Right ventricle myocardium superior (tissue), 1 donor: Measurements from ENCODE around the gene BCL2L12. TPM values are rescaled to one million over a fixed set of nuclear protein-coding genes. Genes with fewer than 3 reads are reported as not detected.

Source experiments
- ATAC-seq: fragments of 200-7000 bp; cut with Tn5 transposase; one replicate; pipeline ENCODE4 v1.9.1; 2020; ENCODE audit warnings: mild to moderate bottlenecking; ENCODE audit not compliant: poor library complexity
- DNase-seq: peaks from one replicate; pipeline ENCODE4 v3.0.0-alpha.2; 2020
- intact Hi-C: fragments of 100-400 bp; cut with DNase I; formaldehyde crosslinking; loops from one replicate; pipeline ENCODE4 v1.11.2; 2022
- total RNA-seq: library from RNA; stranded (reverse); fragmentation: NEBNext Ultra II Directional; extraction: Animal tissue kit (Norgen Biotek cat#: 25700); gene quantifications from one replicate; pipeline ENCODE4 v1.2.1, GENCODE V29; 2021
- donor health status: DM: no; HTN: yes; CAD: no; lungs with severe emphysema.

BCL2L12 gene
- total RNA-seq, 1 donor from 2014 or later, result 10.8 TPM

DNA sequence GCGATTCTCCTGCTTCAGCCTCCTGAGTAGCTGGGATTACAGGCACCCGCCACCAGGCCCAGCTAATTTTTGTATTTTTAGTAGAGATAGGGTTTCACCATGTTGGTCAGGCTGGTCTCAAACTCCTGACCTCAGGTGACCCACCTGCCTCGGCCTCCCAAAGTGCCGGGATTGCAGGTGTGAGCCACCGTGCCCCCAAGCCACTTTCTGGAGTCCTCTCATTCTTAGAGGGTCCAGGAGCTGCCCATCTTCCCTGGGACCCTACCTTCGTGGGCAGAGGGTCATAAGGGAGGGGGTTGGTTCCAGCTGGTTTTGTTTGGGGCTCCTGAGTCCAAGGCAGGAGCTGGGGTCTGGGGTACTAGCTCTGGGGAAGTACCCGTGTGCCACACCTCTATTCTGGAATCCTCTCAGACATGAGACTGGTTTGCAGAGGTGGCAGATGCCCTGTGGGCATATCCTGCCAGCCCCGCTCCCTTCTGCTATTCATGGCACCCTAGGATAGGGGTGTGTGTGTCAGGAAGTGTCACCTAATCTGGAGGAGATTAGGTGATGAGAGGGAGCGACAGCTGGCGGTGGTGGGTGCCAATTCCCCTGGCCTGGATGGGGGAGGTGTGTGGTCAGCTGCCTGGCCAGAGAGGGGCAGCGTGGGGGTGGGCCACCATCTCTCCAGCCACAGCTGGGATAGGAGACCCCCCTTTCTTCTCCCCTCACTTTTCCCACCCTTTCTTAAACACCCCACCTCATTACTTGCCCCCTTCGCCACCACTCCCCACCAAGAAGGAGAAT is 13.4 kb downstream of the BCL2L12 start:
- intact Hi-C loops, result loop anchor here (5.0 to 10.0 kb wide), 2 partner anchors 172 to 186 kb away; partner anchors contain the start of gene PNKP
- no peak for ATAC-seq
- DNase-seq, result no peak

GRCh38 chr19:49679771-49680413 is 14.2 kb downstream of the BCL2L12 start:
- intact Hi-C loops, result loop anchor here (5.0 to 10.0 kb wide), 2 partner anchors 173 to 185 kb away; partner anchors contain the start of gene PNKP
- DNase-seq, result no peak
- no peak for ATAC-seq

DNA sequence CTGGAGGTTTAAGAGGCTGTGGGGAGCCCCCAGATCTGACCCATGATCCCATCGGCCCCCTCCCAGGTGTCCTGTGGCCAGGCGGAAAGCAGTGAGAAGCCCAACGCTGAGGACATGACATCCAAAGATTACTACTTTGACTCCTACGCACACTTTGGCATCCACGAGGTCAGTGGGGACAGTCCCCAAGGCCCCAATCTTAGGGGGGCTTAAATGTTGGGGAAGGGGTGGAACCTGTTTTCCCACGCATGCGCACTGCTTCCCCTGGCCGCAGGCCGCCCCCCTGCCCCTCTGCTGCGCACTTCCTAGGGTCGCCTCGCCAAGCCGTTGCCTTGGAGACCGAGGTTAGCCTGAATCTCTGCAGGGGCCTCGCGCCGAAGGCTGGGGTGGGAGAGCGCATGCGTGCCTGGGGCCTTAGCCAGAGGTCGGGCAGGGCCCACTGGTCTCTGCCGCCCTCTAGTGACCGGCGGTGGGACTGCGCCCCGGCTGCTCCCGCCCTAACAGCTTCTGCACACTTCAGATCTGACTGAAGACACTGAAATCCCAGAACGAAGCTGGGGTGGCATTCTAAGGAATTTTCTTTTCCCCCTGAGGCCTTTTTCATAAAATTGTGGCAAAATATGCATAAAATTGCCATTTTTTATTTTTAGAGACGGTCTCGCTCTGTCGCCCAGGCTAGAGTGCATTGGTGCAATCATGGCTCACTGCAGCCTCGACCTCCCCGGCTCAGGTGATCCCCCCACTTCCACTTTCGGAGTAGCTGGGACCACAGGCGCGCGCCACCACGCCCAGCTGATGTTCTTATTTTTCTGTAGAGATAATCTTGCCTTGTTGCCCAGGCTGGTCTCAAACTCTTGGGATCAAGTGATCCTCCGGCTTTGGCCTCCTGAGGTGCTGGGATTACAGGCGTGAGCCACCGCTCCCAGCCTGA is 15.0 kb downstream of the BCL2L12 start:
- intact Hi-C loops, result no loop called here
- peak; percentile 29 for ATAC-seq
- peak; percentile 95 for DNase-seq

- intact Hi-C loops, result no loop called here
- no peak for DNase-seq
- ATAC-seq, result no peak
Observed at GRCh38 chr19:49681830-49682229, 16.1 kb downstream of the BCL2L12 start.

- DNase-seq (no peak), ATAC-seq (no peak)
- intact Hi-C loops, result no loop called here
Observed at GRCh38 chr19:49682274-49682673, 16.5 kb downstream of the BCL2L12 start.

- no peak for ATAC-seq
- intact Hi-C loops, result no loop called here
- DNase-seq, result no peak
Observed at GRCh38 chr19:49683814-49684250, 18.1 kb downstream of the BCL2L12 start.

- intact Hi-C loops, result no loop called here
- ATAC-seq (no peak), DNase-seq (no peak)
Observed at GRCh38 chr19:49684251-49684982, 18.7 kb downstream of the BCL2L12 start.

GRCh38 chr19:49684983-49685553 is 19.3 kb downstream of the BCL2L12 start:
- intact Hi-C loops, result no loop called here
- no peak for DNase-seq
- ATAC-seq, result no peak

DNA sequence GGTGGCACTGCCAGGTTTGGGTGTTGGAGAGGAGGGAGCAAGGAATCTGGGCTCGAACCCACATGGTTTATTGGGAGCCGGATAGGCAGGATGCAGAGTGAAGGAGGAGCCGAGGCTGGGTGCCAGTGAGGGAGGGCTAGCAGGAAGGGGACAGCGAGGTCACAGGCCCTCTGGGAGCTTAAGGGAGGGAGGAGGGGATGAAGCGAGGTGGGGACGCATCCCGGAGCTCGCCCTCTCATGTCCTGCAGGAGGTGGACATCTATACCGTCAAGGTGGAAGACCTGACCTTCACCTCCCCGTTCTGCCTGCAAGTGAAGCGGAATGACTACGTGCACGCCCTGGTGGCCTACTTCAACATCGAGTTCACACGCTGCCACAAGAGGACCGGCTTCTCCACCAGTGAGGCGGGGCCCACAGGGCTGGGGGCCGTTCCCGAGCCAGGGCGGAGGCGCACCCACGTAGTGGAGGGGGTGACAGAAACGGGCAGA is 20.2 kb downstream of the BCL2L12 start:
- DNase-seq (no peak), ATAC-seq (no peak)
- intact Hi-C loops, result no loop called here

DNA sequence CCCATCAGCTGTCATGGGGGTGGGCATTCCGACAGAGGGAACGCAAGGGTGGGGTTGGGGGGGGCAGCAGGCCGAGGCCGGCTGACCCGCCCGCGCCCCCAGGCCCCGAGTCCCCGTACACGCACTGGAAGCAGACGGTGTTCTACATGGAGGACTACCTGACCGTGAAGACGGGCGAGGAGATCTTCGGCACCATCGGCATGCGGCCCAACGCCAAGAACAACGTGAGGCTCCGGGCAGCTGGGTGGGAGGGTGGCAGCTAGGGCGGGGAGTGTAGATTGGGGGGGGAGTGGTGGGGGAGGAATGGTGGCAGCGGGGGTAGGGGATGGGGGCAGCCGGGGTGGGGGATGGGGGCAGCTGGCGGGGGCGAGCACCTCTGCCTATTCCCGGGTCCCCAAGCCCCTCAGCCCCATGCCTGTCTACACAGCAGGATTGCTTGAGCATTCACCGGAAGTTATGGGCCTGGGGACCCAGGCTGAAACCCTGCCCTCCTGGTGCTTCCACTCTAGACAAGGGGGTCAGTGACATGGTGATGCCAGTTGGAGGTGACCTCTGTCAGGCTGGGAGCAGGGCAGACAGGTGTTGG is 20.9 kb downstream of the BCL2L12 start:
- no peak for DNase-seq
- intact Hi-C loops, result no loop called here
- ATAC-seq, result no peak

- intact Hi-C loops, result no loop called here
- DNase-seq (no peak), ATAC-seq (no peak)
Observed at GRCh38 chr19:49687150-49687549, 21.4 kb downstream of the BCL2L12 start.

- intact Hi-C loops, result no loop called here
- ATAC-seq, result no peak
- no peak for DNase-seq
Observed at GRCh38 chr19:49687566-49688316, 22.0 kb downstream of the BCL2L12 start.

- ATAC-seq, result no peak
- intact Hi-C loops, result no loop called here
- no peak for DNase-seq
Observed at GRCh38 chr19:49688531-49689132, 22.9 kb downstream of the BCL2L12 start.

DNA sequence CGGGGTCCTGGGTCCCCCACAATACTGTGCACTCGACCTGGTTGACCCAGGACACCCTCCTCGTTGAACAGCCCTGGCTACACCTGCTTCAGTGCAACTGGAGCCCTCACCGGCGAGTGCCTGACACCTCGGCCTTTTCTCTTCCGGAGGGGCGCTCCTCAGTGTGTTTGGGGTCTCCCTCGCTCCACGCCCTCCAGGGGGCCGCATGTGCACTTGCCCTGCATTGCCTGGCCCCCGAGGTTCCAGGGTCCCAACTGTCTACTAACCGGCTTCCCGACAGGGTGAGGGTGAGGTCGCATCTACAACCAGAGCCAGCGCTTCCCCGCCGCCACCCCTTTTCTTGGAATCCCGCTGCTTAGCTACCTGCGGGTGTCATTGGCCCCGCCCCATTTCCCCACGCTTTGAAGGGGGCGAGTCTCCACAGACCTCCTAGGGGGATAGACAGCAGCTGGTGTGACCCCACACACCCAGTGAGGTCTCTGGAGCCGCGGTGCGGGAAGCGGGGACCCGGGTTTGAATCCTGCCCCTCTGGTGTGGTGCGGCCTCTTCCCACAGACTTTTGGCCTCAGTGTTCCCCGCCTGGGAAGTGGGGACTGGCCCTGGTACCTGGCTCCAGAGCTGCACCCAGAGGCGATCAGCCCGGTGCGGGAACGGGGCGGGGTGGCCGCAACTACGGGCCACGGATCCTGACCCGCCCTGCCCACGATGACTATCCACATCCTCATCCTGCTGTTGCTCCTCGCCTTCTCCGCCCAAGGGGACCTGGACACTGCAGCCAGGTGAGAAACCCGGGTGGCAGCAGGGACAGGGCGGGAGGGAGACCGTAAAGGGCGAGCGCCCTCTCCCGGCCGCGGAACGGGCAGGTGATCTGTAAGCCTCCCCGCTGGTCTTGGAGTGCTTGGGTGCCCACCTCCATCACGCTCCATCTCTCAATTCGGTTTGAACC is 23.7 kb downstream of the BCL2L12 start, which contains the start of gene ADM5:
Gene ADM5 (plus strand): TSS at position 462 of the 946 bp plus-strand sequence. CDS start 244 bp downstream, at position 706.
- DNase-seq (peak; percentile 69), ATAC-seq (peak; percentile 54)
- intact Hi-C loops, result no loop called here

DNA sequence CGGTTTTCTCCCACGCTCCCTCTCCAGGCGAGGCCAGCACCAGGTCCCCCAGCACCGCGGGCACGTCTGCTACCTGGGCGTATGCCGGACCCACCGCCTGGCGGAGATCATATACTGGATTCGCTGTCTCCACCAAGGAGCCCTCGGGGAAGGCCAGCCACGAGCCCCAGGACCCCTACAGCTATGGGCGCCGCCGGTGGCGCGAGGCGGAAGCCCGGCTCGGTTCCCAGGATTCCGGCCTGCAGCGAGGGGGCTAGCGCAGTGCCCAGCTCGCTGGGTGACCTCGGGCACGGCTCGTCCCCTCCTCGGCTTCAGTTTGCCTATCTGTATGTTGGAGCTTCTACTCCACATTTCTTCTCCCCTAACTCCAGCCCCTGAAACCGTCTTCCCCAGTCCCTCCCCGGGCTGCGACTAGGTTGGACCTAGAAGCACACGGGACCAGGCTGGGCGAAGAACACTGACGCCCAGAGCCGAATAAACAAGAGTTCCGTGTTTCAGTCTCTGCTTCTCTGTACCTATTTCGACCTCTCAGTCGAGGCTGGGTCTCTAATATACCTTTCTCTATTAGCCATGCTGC is 24.4 kb downstream of the BCL2L12 start:
- DNase-seq (no peak), ATAC-seq (peak; percentile 5)
- intact Hi-C loops, result no loop called here
